Right lung (tissue), 2 donors: ENCODE results near the gene SMIM45.

Experiments
- DNase-seq, 2 donors: peaks; one replicate each; pipeline ENCODE4 v3.0.0-alpha.2; 2013

Gene SMIM45

DNA sequence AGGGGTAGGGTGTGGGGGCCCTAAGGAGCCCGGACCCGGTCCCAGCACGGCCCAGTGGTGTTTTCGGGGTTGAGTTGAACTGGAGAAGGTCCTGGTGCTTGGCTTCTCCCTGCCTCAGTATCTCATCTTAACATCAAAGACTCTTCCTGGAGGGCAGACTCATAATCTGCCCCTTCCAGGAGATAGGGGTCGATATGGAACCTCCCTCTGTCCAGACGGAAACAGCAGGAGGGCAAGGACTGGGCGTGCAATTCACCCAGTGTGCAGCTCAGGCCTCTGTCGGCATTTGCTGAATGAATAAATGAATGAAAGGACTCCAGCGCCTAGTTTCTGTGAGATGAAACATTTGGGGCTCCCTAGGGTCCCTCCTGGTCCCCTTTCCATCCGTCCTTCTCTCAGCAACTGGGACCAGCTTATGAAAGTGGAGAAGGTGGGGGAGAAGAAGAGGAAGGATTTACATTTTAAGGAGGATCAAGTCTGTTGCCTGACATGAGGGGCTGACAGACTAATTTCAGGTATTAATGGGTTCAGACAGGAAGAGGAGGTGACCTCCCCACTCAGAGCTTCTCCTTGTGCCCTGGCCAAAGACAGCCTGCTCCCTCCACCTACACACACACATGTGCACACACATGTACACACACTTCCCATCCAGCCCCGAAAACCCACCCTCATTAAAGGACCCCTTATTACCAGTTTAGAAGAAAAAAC, 36.0 kb upstream of the SMIM45 start:
- DNase-seq, result no peak

DNA sequence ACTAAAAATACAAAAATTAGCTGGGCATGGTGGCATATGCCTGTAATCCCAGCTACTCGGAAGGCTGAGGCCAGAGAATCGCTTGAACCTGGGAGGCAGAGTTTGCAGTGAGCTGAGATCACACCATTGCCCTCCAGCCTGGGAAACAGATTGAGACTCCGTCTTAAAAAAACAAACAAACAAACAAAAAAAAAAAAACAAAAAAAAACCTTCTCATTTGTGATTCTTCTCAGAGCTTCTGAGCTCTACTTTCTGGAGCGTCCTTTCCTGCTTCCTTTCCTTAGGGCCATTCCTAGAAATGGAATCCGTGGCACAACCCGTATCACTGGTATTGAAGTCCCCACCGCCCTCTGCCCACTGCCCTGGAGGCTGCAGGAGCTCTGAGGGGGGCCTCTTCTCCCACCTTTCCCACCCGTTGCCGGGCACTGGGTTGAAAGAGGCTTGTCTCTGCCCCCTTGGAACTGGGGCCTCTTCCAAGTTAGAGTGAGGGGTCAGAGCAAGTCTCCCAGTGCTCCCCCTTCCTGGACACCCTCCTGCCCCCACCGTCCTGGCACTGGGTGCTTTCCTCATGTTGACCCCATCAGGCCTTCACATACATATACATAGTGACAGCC, 35.1 kb upstream of the SMIM45 start:
- DNase-seq, result no peak

DNA sequence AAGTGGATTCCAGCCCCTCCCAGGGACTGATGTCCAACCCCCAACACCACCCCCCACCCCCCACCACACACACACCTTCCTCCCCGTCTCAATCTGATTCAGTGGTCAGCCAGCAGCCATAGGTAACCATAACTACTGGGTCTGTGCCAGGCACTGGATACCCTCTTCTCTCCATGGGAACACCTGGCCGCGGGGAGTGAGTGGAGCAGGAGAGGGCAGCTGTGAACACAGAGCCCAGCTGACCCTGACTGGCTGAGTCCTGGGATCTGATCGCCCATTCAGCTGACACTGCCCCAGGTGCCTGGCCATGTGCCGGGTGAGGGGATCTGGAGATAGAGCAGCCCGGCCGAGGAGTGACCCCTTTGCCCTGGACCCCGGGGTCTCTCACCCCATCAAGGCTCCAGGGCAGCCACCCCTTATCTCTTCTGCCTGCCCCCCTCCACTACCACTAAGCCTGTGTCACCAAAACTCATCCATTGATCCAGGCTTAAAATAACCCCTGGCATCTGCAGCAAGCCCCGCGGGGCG, 34.5 kb upstream of the SMIM45 start:
- DNase-seq, result no peak

DNA sequence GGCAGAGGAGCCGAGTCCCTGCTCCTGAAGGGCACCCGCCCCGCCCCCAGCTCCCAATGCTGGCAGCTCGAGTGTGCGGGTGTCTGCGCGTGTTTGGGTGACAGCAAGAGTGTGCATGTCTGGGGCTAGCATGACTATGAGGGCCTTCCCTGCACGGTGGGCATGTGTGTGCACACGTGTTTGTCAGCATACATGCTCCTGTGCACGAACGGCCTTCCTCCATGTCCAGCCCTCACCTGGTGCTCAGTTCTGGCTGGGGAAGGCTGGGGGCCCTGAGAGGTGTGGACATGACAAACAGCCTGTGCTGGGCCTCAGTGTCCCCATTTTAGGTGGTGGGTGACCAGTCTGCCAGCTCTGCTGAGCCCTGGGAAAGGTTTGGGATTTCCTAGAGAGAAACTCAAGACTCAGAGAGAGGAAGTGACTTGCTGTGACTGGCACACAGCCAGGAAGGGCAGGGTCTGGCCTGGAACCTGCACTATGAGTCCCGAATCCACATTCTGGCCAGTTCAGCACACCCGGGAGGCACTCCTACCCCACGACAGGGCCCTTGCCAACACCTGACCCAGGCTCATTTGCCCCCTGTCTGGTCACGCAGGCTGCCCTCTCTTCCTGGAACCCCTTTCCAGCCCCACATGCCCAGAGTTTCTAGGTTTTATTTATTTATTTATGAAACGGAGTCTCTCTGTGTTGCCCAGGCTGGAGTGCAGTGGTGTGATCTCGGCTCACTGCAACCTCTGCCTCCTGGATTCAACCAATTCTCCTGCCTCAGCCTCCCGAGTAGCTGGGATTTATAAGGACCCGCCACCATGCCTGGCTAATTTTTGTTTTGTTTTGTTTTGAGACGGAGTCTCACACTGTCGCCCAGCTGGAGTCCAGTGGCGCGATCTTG, 33.8 kb upstream of the SMIM45 start:
- DNase-seq, result peak; percentile 55 to 69

DNA sequence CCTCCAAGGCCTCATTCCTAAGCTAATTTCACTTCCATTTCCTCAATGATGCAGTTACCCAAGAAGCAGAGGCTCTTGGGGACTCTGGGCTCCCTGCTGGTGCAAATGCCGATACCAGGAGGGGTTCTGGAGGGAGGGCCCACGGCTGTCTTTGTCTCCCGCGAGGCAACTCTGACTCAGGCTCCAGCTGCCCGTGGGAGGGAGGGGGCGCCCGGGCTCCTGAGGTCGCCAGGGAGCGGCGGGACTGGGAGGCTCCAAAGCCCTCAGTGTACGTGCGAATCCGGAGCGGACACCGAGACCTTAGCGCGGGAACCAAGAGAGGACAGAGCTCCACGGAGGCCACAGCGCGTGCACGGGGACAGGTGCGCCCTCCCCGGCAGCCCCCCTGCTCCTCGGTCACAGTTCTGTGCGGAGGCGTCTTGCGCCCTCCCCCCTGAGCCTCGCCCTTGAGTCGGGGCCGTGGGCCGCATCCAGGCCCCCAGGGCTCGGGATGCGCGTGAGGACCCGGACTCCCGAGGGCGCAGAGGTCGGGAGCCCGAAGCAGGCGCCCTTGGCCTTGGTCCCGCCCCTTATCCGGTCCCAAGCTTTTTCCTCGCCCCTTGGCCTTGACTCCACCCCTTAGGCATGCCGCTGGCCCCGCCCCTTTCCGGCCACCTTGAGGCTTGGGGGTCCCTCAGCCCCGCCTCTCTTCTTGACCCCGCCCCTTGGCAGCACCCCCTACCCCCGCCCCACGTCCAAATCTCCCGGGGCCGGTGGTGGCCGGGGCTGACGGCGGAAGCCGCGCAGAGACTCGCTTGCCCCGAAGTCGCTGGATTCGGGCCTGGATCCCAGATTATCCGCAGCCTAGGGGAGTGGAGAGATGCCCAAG, 32.4 kb upstream of the SMIM45 start:
- peak in 1 of 2 donors; percentile 33 for DNase-seq

DNA sequence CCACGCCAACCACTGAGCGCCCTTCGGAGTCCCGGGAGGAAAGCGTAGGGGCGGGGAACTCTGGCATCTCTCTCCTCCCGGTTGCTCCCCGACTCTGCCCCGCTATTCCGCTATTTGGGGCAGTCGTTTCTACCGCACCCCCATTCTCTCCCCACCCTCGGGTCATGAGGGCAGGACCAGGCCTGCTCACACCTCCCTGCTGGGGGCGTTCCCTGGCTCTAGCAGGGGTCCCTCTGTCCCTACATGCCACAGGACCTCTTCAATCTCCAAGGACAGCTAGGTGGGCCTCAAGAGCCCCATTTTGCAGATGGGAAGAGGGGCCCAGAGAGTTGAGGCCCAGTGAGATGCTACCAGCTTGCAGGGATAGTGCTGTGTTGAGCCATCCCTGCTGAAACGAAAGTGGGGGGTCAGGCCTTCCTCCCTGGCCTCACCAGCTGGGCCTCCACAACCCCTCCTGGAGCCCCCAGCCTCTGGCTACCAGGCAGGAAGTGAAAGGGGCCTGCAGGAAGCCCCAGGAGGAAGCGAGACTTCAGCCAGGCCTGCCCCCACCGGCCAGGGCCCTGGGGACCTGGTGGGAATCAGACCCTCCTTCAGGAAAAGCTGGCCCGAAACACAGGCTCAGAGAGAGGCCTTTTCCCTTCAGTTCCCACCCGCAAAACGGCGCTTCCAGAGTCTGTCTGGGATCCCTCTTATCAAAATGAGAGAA, 31.5 kb upstream of the SMIM45 start:
- no peak for DNase-seq

DNA sequence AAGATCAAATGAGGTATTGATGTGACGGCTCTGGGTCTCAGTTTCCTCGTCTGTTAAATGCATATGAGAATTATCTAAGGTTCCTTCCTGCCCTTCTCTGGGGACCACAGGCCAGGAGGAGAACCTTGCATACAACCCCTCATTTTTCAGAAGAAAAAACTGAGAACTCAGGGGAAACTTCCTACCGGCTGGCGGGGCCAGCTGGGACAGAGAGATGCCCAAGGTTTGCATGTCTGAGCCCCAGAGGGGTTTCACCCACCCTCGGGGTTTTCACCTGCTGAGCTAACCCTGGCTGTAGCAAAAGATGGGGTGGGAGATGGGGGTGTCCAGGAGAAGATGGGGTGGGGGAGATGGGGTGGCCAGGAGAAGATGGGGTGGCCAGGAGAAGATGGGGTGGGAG, 29.6 kb upstream of the SMIM45 start:
- no peak for DNase-seq

DNA sequence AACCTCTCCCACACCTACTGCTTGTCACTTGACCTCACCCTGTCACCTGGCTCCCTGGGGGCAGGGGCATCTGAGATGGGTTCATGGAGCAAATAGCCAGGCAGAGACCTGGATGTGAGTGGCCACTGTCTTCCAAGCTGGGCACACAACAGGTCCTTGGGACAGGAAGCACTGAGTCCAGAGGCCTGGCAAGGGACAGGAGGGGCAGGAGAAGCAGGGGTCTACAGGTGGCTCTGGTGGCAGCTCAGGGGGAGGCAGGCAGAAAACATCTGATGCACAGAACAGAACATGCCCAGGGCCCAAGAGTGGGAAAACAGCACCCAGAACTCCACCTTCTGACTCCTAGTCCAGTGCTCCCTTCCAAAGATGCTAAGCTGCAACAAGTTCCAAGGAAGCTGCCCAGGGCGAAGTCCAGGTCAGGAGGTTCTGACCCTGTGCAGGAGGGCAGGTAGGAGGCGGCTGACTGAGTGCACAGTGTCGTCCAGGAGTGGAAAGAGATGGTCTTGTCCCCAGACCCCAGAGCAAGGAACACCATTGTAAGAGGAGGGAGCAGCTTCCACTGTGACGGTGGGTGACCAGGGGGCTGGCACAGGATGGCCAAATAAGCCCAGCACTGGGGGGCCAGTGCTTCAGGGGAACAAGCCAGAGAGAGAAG, 28.9 kb upstream of the SMIM45 start:
- DNase-seq, result no peak

DNA sequence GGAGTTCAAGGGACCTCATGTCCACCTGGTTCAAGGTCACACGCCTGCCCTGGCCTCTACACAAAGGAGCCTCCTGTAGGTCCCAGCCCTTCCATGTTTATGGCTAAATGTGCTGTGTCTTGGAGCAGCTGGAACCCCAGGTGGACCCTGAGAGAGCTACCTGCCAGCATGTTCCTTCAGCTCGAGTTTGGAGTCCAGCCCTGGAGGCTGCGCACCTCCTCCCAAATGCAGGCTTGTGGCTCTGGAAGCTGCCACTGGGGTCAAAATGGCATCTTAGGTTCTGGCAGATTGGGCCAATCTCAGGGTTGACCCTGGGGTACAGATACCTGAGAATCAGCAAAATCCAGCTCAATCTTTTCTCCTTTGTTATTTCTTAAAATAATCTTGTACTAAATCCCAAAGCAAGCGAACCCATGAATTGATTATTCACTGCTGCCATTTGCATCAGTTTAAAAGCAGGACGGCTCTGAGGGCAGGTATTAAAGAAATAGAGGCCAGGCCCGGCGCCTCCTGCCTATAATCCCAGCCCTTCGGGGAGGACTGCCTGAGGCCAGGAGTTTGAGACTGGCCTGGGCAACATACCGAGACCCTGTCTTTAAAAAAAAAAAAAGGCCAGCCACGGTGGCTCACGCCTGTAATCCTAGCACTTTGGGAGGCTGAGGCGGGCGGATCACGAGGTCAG, 28.2 kb upstream of the SMIM45 start:
- no peak for DNase-seq

DNA sequence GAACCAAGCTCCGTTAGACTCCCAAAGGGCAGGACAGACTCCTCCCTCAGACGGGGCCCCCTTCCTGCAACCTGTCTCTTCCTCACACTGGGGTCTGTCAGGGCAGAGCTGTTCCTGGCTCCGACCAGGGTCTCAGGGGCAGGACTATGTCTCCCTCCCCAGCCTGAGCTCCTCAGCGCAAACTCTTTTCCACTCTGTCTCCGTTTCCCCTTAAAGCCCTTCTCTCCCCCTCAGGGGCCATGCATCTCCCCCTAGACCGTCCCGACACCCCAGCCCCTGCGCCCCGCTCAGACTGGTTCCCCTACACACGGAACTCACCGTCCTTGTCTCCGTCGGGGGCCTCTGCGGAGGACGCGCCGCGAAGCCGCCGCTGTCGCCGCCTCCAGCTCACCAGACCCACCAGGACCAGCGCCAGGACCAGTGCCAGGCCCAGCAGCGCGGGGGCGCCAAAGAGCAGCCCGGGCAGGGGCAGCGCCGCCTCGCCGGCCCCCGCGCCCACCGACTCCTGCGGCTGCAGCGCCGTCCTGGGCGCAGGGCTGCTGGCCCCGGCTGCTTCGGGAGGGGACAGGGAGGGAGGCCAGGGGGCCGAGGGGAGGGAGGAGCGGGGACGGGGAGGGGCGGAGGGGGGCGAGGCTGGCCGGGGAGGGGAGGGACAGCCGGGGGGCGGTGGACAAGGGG, 26.0 kb upstream of the SMIM45 start:
- no peak for DNase-seq

DNA sequence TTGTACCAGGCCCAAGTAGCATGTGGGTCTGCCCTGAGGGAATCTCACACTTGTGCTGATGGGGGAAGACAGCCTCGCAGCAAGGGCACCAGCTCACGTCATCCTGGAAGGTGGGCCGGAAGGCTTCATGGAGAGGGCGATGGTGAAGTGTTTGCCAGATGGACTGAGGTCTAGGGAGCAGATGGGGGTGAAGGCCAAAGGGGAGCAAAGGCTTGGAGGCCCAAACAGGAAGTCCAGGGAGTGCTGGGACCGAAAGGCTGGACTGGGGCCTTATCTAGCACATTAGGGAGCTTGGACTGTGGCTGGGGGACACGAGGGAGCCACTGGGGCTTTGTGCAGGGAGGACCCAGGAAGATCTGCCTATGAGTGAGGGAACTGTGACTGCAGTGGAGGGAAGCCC, 24.1 kb upstream of the SMIM45 start:
- DNase-seq, result no peak

DNA sequence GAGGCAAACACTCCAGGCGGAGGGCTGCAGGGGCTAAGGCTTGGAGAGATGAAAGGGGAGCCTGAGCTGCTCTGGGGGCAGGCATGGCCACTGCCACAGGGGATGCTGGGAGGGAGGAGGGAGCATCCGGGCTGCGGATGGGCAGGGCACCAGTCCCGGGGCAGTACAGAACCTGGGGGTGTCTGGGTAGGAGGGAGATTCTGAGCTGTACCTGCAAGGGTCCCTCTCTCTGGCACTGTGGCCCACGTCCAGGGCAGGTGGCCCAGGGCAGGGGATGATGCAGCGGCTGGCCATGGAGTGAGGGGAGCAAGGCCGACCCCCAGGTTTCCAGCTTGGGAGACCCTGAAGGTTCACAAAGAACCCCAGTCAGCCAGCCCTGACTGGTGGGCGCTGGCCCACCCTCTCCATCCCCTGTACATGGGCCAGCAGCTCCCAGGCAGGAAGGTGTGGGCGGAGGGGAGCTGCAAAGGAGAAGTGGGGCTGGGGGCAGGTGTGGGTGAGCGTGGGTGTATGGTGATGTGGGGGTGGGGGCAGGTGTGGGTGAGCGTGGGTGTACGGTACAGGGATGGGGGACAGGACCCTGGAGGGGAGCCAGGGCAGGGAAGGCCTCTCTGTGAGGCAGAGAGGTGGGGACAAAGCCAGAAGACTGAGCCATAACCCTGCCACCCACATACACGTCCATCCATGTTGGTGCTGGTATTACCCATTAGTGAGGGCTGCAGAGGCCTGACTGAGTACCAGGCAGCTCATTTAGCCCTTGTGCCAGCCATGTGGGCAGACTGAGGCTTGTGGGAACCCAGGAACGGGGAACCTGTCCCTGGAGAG, 23.1 kb upstream of the SMIM45 start:
- DNase-seq, result no peak

DNA sequence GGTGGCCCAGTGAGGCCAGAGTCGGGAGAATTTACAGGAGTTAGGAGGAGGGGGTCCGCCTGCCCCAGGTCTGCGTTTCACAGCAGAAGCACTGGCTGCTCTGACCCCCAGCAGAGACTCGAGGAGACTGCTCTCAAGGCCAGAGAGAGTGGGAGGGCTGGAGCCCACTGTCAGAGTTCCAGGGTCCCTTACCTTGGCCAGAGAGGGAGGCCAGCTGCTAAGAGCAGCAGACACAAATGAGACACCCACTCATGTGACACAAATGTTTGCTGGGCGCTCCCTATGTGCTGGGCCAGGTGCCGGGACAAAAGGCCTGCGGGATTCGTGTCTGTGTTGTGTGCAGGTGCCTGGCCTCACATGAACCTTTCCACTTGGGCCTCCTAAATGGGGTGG, 22.5 kb upstream of the SMIM45 start:
- DNase-seq, result no peak

DNA sequence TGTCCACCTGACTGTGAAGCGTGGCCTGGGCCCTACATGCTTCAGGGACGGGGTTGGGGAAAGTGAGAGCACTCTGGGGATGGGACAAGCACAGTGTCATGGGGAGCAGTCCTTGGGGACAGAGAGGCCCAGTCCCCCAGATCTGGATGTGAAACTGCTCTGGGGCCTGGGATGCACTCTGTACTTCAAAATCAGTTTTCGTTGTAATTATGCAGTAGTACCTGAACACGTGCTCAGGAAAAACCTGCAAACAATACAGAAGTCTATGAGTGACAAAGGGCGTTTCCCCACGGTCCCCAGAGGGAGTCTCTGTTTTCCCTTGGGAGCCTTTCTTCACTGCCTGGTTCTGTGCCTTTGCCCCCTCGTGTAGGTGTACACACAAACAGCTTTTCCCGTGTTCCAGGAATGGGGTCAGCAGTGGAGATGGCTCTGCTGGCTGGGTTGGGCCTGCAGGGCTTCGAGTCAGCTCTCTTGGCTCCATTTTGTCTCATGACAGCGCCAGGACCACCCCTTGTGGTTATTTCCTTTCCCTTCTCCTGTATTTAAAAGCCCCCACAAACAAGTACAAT, 20.2 kb upstream of the SMIM45 start:
- DNase-seq, result no peak

DNA sequence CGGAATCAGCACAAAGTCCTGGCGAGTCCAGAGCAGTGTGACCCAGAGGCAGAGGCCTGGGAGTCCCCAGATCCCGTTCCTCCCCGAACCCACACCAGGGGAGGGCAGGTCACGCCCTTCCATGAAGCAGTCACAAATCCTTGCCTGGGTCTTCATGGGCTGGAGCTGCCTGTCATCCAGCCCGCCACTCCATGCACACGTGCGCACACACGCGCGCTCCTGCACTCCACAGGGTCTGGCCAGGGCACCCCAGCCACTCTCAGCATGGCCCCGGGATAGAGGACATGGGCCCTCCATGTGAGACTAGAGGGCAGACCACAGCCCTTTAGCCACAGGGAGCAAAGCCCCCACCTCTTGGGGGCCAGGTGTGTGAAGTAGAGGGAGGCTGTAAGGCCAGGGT, 19.6 kb upstream of the SMIM45 start:
- no peak for DNase-seq

DNA sequence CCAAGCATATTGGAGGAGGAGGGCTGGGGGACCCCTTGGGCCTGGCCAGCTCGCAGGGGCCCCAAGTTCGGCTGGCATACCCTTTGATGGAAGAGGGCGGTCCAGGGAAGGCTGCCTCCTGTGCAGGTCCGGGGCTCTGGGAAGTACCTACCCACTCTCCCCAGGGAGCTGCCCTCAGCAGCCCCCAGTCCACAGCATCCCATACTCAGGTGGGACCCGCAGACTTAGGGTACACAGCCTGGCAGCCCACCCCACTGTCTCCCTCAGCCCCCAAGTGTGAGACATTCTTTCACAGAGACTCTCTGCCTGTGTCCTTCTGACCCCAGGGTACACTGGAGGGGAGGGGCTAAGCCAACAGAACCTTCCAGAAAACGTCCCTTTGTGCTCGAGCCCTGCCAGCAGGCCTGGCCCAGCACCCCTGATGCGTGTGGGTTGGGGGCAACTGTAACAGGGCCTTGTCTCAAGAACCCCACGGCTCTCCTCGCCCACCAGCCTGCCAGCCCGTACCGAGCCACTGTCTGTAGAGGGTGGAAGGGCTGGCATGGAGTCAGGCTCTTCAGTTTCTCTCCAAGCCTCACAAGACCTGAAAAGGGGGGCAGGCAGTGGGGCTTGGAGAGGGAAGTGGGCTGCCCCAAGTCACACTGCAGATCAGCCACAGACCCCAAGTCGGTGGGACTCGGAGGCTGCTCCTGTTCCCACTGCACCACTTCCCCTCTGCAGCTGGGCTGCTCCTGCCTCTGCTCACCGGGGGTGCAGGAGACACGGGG, 18.4 kb upstream of the SMIM45 start:
- no peak for DNase-seq
